GM18873 (cell line): ENCODE measurements around the gene TMEM247.
"Not testable (repeated sequence)": the region's sequence is repeated elsewhere in the genome, so short reads cannot be mapped to it uniquely, and the experiment has no call there.

ENCODE experiments used
- ATAC-seq: cut with Tn5 transposase; IDR thresholded peaks from one replicate; pipeline ENCODE4 v1.9.1; 2021; ENCODE audit warnings: mild to moderate bottlenecking, moderate library complexity, moderate number of reproducible peaks; ENCODE audit not compliant: unreplicated experiment, low FRiP score

Gene TMEM247

GRCh38 chr2:46458763-46459500 is 20.4 kb upstream of the TMEM247 start:
- no peak for ATAC-seq

DNA sequence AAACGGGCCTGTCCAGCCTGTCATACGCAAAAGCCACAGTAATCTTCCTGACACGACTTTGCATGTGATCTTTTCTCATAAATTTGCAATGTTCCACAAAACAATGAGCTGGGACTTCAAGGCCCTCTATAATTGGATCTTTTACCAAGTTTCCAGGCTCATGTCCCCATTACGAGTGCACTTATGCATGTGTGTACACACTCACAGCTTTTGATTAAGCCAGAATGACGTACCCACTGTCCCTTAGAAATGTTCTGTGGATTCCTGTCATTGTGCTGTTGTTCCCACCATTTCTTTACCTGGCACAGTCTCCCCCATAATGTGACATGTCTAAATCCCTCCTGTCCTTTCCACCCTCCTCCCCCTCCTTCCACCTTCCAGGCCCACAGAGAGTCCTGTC is 19.7 kb upstream of the TMEM247 start:
- no peak for ATAC-seq

DNA sequence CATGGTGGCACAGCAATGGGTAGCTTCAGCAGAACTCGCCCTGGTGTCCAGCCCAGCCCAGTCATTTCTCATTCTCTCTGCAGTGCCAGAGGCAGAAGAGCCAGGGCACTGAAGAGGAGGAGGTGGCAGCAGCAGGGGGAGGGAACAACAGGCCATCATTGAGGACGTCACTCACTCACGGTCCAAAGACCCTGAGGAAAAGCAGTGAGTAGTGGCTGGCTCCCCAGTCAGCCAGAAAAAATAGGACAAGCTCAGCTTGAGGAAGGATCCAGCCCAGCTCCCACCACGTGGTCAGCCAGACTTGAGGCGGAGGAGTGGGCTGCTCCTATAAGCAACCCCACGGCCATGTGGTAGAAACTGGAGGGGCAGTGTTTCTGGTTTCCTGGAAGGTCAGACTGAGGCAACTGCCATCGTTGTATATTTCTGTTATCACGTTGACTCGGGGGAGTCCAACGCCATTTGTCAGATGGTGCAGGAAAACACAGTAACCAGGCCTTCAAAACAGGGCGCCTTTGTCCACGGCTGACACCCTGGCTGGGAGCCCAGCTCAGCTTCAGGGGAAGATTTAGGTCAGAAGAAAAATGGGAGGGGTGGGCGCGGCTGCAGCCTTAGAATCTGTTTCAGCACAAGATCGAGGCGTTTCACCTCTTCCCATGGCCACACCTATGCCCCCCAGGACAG is 19.0 kb upstream of the TMEM247 start:
- ATAC-seq: no peak

- no peak for ATAC-seq
Measured at GRCh38 chr2:46461011-46461674, 18.2 kb upstream of the TMEM247 start.

DNA sequence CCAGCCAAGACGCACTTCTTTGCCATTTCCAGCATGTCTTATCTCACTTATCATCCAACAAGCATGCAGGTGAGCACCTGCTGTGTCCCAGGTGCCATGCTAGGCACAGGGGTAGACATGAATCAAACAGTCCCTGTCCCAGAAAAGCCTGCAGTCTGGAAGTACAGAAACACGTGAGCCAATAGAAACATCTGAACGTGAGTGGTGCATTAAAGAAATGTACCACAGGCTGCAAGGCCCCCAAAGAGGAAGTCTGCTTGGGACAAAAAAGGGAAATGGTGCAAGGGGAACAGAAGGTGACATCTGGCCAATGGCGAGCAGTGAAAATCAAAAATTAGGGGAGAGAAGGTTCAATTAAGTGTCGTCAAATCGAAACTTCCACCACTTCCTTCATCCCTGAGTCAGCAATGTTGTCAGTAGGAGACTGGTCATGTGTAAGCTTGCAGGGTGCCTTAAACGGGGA is 17.6 kb upstream of the TMEM247 start:
- no peak for ATAC-seq

GRCh38 chr2:46462936-46463335 is 16.4 kb upstream of the TMEM247 start:
- ATAC-seq: no peak

- ATAC-seq: no peak
Measured at GRCh38 chr2:46469116-46469515, 10.2 kb upstream of the TMEM247 start.

DNA sequence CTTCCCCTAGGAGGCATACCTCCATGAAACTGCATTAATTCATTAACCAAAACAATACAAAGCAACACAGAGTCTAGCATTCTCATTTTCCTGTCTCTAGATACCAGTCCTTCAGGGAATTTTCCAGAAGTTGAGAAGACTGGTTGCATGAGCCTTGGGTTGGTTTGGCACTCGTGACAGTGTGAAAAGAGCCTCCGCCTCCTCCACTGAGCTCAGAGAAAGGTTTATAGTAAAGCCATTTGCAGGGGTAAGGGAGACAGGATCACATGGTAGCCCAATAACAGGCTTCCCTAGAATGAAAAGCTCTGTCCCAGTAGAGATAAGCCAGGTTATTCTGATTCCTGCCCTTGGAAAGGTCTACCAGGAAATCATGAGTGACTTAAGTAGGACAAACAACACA is 9.7 kb upstream of the TMEM247 start:
- no peak for ATAC-seq

GRCh38 chr2:46470114-46470628 is 9.2 kb upstream of the TMEM247 start:
- ATAC-seq: no peak

- ATAC-seq: no peak
Measured at GRCh38 chr2:46471019-46471583, 8.3 kb upstream of the TMEM247 start.

DNA sequence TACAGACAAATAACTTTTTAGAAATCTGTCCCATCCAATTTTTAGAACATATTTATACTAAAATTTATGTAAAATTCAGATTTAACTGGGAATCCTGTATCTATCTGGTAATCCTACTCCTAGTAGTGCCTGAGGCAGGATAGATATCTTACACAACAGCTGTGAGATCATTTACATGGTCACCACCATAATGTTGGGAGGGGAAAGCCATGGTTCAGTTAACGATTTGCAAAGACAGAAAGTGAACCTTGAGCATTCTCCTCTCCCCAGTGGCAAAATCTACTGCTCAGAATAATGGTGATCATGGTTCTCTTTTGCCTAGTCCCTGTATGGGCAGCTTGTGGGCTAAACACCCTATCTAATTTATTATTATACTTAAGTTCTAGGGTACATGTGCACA is 7.7 kb upstream of the TMEM247 start:
- no peak for ATAC-seq

DNA sequence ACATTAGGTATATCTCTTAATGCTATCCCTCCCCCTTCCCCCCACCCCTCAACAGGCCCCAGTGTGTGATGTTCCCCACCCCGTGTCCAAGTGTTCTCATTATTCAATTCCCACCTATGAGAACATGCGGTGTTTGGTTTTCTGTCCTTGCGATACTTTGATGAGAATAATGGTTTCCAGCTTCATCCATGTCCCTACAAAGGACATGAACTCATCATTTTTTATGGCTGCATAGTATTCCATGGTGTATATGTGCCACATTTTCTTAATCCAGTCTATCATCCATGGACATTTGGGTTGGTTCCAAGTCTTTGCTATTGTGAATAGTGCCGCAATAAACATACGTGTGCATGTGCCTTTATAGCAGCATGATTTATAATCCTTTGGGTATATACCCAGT is 7.2 kb upstream of the TMEM247 start:
- not testable (repeated sequence) for ATAC-seq

DNA sequence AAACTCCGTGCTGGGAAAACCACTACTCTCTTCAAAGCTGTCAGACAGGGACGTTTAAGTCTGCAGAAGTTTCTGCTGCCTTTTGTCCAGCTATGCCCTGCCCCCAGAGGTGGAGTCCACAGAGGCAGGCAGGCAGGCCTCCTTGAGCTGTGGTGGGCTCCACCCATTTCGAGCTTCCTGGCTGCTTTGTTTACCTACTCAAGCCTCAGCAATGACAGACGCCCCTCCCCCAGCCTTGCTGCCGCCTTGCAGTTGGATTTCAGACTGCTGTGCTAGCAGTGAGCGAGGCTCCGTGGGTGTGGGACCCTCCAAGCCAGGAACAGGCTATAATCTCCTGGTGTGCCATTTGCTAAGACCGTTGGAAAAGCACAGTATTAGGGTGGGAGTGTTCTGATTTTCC is 1.9 kb upstream of the TMEM247 start:
- ATAC-seq: not testable (repeated sequence)

GRCh38 chr2:46477925-46478324 is 1.4 kb upstream of the TMEM247 start:
- no peak for ATAC-seq

GRCh38 chr2:46480562-46480961 is 1.2 kb downstream of the TMEM247 start:
- no peak for ATAC-seq

- no peak for ATAC-seq
Measured at GRCh38 chr2:46481198-46482193, 2.1 kb downstream of the TMEM247 start.

DNA sequence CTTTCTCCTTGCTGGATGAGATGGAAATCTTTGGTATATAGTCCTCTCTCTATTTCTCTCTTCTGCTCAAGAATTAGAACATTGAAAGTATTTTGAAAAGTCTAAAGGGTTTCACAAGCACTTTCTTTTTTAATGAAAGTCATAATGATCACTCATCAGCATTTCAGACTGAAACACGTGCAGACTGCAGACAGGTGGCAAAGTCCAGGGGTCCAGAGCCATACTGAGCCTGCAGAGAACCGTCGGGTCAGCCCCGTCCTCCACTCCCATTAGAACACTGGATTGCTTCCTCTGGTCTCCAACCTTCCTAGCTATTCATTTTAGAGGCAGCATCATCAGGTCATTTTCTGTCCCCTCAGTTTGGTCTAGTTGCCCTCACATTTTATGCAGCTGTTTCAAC is 3.1 kb downstream of the TMEM247 start:
- ATAC-seq: no peak

DNA sequence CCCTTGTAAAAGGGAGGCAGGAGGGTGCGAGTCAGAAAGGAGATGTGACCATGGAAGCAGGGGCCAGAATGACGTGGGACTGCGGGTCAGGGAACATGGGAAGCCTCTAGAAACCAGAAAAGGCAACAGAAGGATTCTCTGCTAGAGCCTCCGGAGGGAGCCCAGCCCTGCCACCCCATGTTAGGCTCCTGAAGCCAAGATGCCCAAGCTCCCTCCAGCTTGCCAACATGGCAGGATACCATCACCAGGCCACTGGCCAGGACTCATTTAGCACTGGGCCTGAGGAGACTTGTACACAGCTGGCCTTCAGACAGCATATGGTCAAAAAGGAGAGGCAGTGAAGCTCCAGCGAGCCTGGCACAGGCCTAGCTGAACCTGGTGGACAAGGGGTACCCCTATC is 5.6 kb downstream of the TMEM247 start:
- ATAC-seq: no peak

GRCh38 chr2:46486436-46486835 is 7.1 kb downstream of the TMEM247 start:
- ATAC-seq: no peak
